GM23248 (cell line): ENCODE measurements around the gene HAUS5.

Experiments used
- EZH2 ChIP-seq: fragments of 200-600 bp; sonication (generic); IDR thresholded peaks from 2 replicates; pipeline ENCODE4 v1.6.1; 2018; ENCODE audit warnings: antibody characterized with exemption, mild to moderate bottlenecking; ENCODE audit not compliant: insufficient read depth, poor library complexity, severe bottlenecking
- EZH2phosphoT487 ChIP-seq: fragments of 200-600 bp; sonication (generic); IDR thresholded peaks from 2 replicates; pipeline ENCODE4 v1.6.1; 2018; ENCODE audit warnings: antibody characterized with exemption, moderate library complexity, mild to moderate bottlenecking, low read depth; ENCODE audit not compliant: insufficient read depth

DNA sequence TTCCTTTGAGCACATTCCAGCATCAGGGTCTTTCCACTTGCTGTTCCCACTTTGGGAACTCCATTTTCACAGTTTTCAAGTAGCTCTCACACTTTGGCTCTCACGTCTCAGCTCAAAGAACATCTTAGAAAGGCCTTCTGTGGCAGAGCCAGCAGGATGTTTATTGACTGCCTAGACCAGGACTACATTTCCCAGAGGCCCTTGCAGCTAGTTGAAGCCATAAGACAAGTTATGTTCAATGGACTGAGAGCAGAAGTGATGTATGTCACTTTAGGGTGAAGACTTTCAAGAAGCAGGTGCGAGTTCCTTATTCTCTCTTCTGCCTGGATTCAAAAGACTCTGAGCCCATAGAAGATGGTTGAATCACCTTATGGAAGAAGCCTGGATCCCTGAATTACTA is 4.3 kb upstream of the HAUS5 start:
- no peak for TF ChIP-seq EZH2
- no peak for TF ChIP-seq EZH2phosphoT487
